Stomach (tissue), 4 donors: ENCODE data around the gene ANTXRL.

Source experiments
- EP300 ChIP-seq: sonication (generic); formaldehyde crosslinking; IDR thresholded peaks from one replicate; pipeline ENCODE4 v1.6.1; 2017; ENCODE audit warnings: antibody characterized with exemption
- POLR2A ChIP-seq, 4 donors: fragments of 450-650 bp; IDR thresholded peaks; one replicate each; pipeline ENCODE4 v1.6.1; 2016; ENCODE audit warnings: antibody characterized with exemption in 4 of 4, control low read depth in 2 of 4, mild to moderate bottlenecking in 1 of 4, moderate library complexity in 1 of 4
- POLR2AphosphoS5 ChIP-seq, 3 donors: sonication (generic); formaldehyde crosslinking; IDR thresholded peaks; one replicate each; pipeline ENCODE4 v1.6.1; 2016; ENCODE audit warnings: antibody characterized with exemption in 3 of 3
- TF ChIP-seq, protein P1 (sequence below), 7 experiments: fragments of 450-650 bp in 4 of 7; fragments of 200-600 bp in 3 of 7; sonication (generic) in 3 of 7; IDR thresholded peaks; one replicate each; pipeline ENCODE4 v1.5.1; 2016 to 2019; ENCODE audit warnings: antibody characterized with exemption in 7 of 7, control low read depth in 2 of 7, mild to moderate bottlenecking in 1 of 7

DNA sequence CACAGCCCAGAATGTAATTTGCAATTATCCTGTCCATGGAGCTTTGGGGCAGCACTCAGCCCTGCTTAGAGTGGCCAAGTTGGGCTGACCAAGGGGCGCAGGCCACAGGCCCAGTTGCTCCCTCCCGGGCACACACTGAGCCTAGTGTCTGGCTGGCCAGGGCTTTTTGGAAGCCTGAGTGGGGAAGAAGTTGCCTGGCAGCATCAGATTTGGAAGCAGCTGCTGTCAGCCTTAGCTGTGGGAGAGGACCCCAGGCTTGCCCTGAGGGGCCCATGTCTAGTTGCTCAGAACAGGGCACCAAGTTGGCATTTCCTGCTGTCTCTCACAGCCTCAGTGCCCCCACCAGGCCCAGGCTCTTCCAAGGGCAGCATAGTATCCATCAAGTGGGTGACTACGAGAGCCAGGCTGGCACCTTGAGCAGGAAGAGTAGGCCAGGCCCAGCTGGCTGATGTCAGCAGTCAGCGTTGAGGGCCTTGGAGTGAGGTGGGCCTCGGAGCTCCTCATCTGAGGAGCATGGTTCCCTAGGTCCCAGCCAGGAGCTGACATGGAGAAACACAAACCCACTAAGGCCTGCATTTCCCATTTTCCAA is 14.4 kb downstream of the ANTXRL start:
- TF ChIP-seq POLR2A (IDR thresholded peaks at IDR 0.05) (no peak), EP300 (no peak), POLR2AphosphoS5 (IDR thresholded peaks at IDR 0.05) (no peak)
- TF ChIP-seq, protein P1, sequence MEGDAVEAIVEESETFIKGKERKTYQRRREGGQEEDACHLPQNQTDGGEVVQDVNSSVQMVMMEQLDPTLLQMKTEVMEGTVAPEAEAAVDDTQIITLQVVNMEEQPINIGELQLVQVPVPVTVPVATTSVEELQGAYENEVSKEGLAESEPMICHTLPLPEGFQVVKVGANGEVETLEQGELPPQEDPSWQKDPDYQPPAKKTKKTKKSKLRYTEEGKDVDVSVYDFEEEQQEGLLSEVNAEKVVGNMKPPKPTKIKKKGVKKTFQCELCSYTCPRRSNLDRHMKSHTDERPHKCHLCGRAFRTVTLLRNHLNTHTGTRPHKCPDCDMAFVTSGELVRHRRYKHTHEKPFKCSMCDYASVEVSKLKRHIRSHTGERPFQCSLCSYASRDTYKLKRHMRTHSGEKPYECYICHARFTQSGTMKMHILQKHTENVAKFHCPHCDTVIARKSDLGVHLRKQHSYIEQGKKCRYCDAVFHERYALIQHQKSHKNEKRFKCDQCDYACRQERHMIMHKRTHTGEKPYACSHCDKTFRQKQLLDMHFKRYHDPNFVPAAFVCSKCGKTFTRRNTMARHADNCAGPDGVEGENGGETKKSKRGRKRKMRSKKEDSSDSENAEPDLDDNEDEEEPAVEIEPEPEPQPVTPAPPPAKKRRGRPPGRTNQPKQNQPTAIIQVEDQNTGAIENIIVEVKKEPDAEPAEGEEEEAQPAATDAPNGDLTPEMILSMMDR (IDR thresholded peaks at IDR 0.05) = no peak
